Naive thymus-derived CD4-positive, alpha-beta T cell (primary cell): Measurements from ENCODE around the gene IP6K1. TPM values are rescaled to one million over a fixed set of nuclear protein-coding genes. Genes with fewer than 3 reads are reported as not detected.
A peak's percentile ranks its signal among the peaks of the same experiment; 100 is the strongest.
"Not testable (repeated sequence)": the region's sequence is repeated elsewhere in the genome, so short reads cannot be mapped to it uniquely, and the experiment has no call there.

Experiments
- ATAC-seq: fragments of 150-1000 bp; cut with Tn5 transposase; 2 replicates; pipeline ENCODE4 v1.10.0; 2021; ENCODE audit warnings: mild to moderate bottlenecking, moderate library complexity
- CTCF ChIA-PET: fragments of 350-600 bp; sonication (Branson Sonifier 250); formaldehyde crosslinking; loops from one replicate; lab custom pipeline; 2021; ENCODE audit warnings: antibody characterized with exemption; lab: Charles Lee
- POLR2A ChIA-PET: fragments of 350-600 bp; sonication (Branson Sonifier 250); formaldehyde crosslinking; loops from one replicate; lab custom pipeline; 2021; ENCODE audit warnings: antibody characterized with exemption, inconsistent platforms; lab: Charles Lee
- DNase-seq, 9 donors: peaks; one replicate each; pipeline versions ENCODE4 v3.0.0 to v3.0.0-alpha.2; 2020 to 2022; ENCODE audit warnings: mixed read lengths in 1 of 9
- H3K27ac ChIP-seq: one replicate; pipeline ENCODE4 v1.7.0; 2013; ENCODE audit warnings: mild to moderate bottlenecking, low read depth, low read length, moderate library complexity
- H3K27me3 ChIP-seq, 2 donors: one replicate each; pipeline ENCODE4 v1.7.0; 2013; ENCODE audit warnings: low read length in 2 of 2, mild to moderate bottlenecking in 2 of 2, moderate library complexity in 2 of 2; ENCODE audit not compliant: control insufficient read depth in 2 of 2, insufficient read depth in 2 of 2
- H3K36me3 ChIP-seq, 3 experiments: 1 replicate in 2 of 3; 2 replicates in 1 of 3; pipeline ENCODE4 v1.7.0; 2013; ENCODE audit warnings: low read length in 3 of 3, mild to moderate bottlenecking in 3 of 3, moderate library complexity in 1 of 3; ENCODE audit not compliant: insufficient read depth in 3 of 3, control insufficient read depth in 2 of 3
- H3K4me1 ChIP-seq, 2 donors: one replicate each; pipeline ENCODE4 v1.7.0; 2013; ENCODE audit warnings: low read length in 2 of 2, mild to moderate bottlenecking in 2 of 2, moderate library complexity in 1 of 2; ENCODE audit not compliant: control insufficient read depth in 2 of 2, insufficient read depth in 2 of 2
- H3K4me3 ChIP-seq: 2 replicates; pipeline ENCODE4 v1.7.0; 2013; ENCODE audit warnings: mild to moderate bottlenecking, low read length
- H3K9me3 ChIP-seq, 3 experiments: 1 replicate in 2 of 3; 2 replicates in 1 of 3; pipeline ENCODE4 v1.7.0; 2013; ENCODE audit warnings: low read length in 3 of 3; ENCODE audit not compliant: control insufficient read depth in 2 of 3
- H3K27ac Mint-ChIP-seq, 9 donors: one replicate each; pipeline ENCODE4 v1.8.0; 2020 to 2022; ENCODE audit warnings: mixed read lengths in 9 of 9, mild to moderate bottlenecking in 8 of 9, moderate library complexity in 5 of 9, inconsistent platforms in 2 of 9
- H3K27me3 Mint-ChIP-seq, 5 donors: one replicate each; pipeline ENCODE4 v1.8.0; 2021 to 2022; ENCODE audit warnings: mixed read lengths in 5 of 5, mild to moderate bottlenecking in 1 of 5
- H3K36me3 Mint-ChIP-seq, 5 donors: one replicate each; pipeline ENCODE4 v1.8.0; 2020 to 2022; ENCODE audit warnings: mixed read lengths in 5 of 5, mild to moderate bottlenecking in 3 of 5, inconsistent platforms in 1 of 5
- H3K4me1 Mint-ChIP-seq, 7 donors: one replicate each; pipeline ENCODE4 v1.8.0; 2020 to 2022; ENCODE audit warnings: mixed read lengths in 7 of 7, mild to moderate bottlenecking in 3 of 7, inconsistent platforms in 1 of 7
- H3K4me3 Mint-ChIP-seq, 10 donors: one replicate each; pipeline ENCODE4 v1.8.0; 2020 to 2022; ENCODE audit warnings: mild to moderate bottlenecking in 10 of 10, mixed read lengths in 10 of 10, moderate library complexity in 6 of 10, inconsistent platforms in 2 of 10
- H3K9me3 Mint-ChIP-seq, 11 donors: one replicate each; pipeline ENCODE4 v1.8.0; 2020 to 2022; ENCODE audit warnings: mixed read lengths in 11 of 11, mild to moderate bottlenecking in 4 of 11, inconsistent platforms in 1 of 11, moderate library complexity in 1 of 11
- intact Hi-C, 2 donors: fragments of 100-400 bp; cut with micrococcal nuclease; formaldehyde crosslinking; loops; one replicate each; pipeline ENCODE4 v1.15.1; 2023
- polyA plus RNA-seq, 2 donors: library from polyadenylated mRNA; unstranded; fragments of 300-500 nt; fragmentation: Illumina TruSeq; gene quantifications; one replicate each; pipeline ENCODE4 v1.2.3, GENCODE V29; 2021
- total RNA-seq, 6 experiments: library from RNA in 5 of 6; stranded (reverse) in 5 of 6; gene quantifications; 1 replicate in 5 of 6; 2 replicates in 1 of 6; pipeline ENCODE4 v1.2.3 and lab custom pipeline; 2021 to 2026

IP6K1 gene
- total and polyA plus RNA-seq, 7 experiments from 2014 or later: 18.4 to 57.0 (median 45.4) TPM

- ATAC-seq, H3K9me3 ChIP-seq, intact Hi-C loops, H3K27ac ChIP-seq, H3K27me3 ChIP-seq, H3K4me3 Mint-ChIP-seq, H3K27me3 Mint-ChIP-seq, H3K9me3 Mint-ChIP-seq, POLR2A ChIA-PET, H3K4me3 ChIP-seq, H3K36me3 Mint-ChIP-seq, DNase-seq, H3K4me1 ChIP-seq: not testable (repeated sequence)
- peak overlapping the region in 1 of 9 donors; percentile 12 for H3K27ac Mint-ChIP-seq
- H3K4me1 Mint-ChIP-seq: peaks cover 15 to 37% (median 35%) of the 10 kb centered on the region in 7 donors
- CTCF ChIA-PET: interaction anchor here (1.0 kb wide), 1 partner anchor 155 kb away, joined by 3 read pairs; no protein-coding TSS in a partner anchor
- peaks cover 0 to 28% (median 0%) of the 10 kb centered on the region in 3 experiments for H3K36me3 ChIP-seq
Measured at GRCh38 chr3:49694409-49695070, 91.8 kb downstream of the IP6K1 start.

- H3K27me3 ChIP-seq, H3K27me3 Mint-ChIP-seq, H3K9me3 Mint-ChIP-seq, ATAC-seq, POLR2A ChIA-PET, CTCF ChIA-PET, H3K36me3 Mint-ChIP-seq, H3K36me3 ChIP-seq, H3K4me3 ChIP-seq, DNase-seq, H3K27ac ChIP-seq, H3K9me3 ChIP-seq, intact Hi-C loops: not testable (repeated sequence)
- H3K4me1 Mint-ChIP-seq: peaks cover 20 to 52% (median 43%) of the 10 kb centered on the region in 7 donors
- H3K4me3 Mint-ChIP-seq: peak overlapping the region in 9 of 10 donors; percentile 17 to 99 (median 95)
- peak overlapping the region in 1 of 9 donors; percentile 10 for H3K27ac Mint-ChIP-seq
- peaks cover 6 to 13% of the 10 kb centered on the region in 2 donors for H3K4me1 ChIP-seq
Measured at GRCh38 chr3:49691481-49691880, 94.9 kb downstream of the IP6K1 start.

- H3K4me3 ChIP-seq, H3K9me3 ChIP-seq, DNase-seq, H3K27ac ChIP-seq, H3K27me3 Mint-ChIP-seq, ATAC-seq, CTCF ChIA-PET, intact Hi-C loops, H3K27me3 ChIP-seq, H3K36me3 ChIP-seq, H3K36me3 Mint-ChIP-seq, H3K9me3 Mint-ChIP-seq: not testable (repeated sequence)
- H3K4me1 ChIP-seq: peaks cover 6 to 13% of the 10 kb centered on the region in 2 donors
- peak overlapping the region in 4 of 9 donors; percentile 10 to 92 (median 32) for H3K27ac Mint-ChIP-seq
- POLR2A ChIA-PET: interaction anchor here (0.7 kb wide), 1 partner anchor 14 kb away, joined by 4 read pairs; no protein-coding TSS in a partner anchor
- H3K4me1 Mint-ChIP-seq: peaks cover 20 to 52% (median 43%) of the 10 kb centered on the region in 7 donors
- peak overlapping the region; percentile 84 to 99 (median 96) for H3K4me3 Mint-ChIP-seq
Measured at GRCh38 chr3:49690856-49691255, 95.5 kb downstream of the IP6K1 start.

- CTCF ChIA-PET, ATAC-seq, DNase-seq, H3K27me3 ChIP-seq, H3K36me3 Mint-ChIP-seq, H3K27me3 Mint-ChIP-seq, H3K9me3 Mint-ChIP-seq, H3K36me3 ChIP-seq, H3K9me3 ChIP-seq: not testable (repeated sequence)
- Histone ChIP-seq H3K27ac (peak overlapping the region; percentile 82), H3K4me1 (peaks cover 6 to 13% of the 10 kb centered on the region in 2 donors), H3K4me3 (peak overlapping the region; percentile 97)
- peak overlapping the region; percentile 87 to 99 (median 95) for H3K27ac Mint-ChIP-seq
- POLR2A ChIA-PET: interaction anchor here (0.6 to 1.3 kb wide), 3 partner anchors 13 to 33 kb away, joined by 3 to 5 read pairs (median 4); no protein-coding TSS in a partner anchor
- H3K4me3 Mint-ChIP-seq: peak overlapping the region; percentile 84 to 99 (median 96)
- intact Hi-C loops: loop anchor here (1.0 to 5.0 kb wide), 5 partner anchors 16 to 239 kb away; partner anchors contain the start of genes APEH (in 2 of the 2), AMIGO3 (in 1 of the 2), GMPPB (in 1 of the 2) and MON1A (in 1 of the 2)
- peaks cover 20 to 56% (median 43%) of the 10 kb centered on the region in 7 donors for H3K4me1 Mint-ChIP-seq
Measured at GRCh38 chr3:49689908-49690624, 96.3 kb downstream of the IP6K1 start.

- Histone ChIP-seq H3K9me3 (no peaks in the 10 kb centered on the region), H3K27me3 (no peaks in the 10 kb centered on the region), H3K4me1 (peaks cover 6 to 13% of the 10 kb centered on the region in 2 donors), H3K27ac (peak within 1 kb of the TSS; percentile 82), H3K4me3 (peak within 1 kb of the TSS; percentile 97), H3K36me3 (peaks cover 0 to 6% (median 0%) of the 10 kb centered on the region in 3 experiments)
- ATAC-seq (peak; percentile 91), DNase-seq (peak; percentile 89 to 96 (median 93))
- H3K27ac Mint-ChIP-seq: peak within 1 kb of the TSS; percentile 87 to 99 (median 95)
- peak within 1 kb of the TSS; percentile 84 to 99 (median 96) for H3K4me3 Mint-ChIP-seq
- intact Hi-C loops: loop anchor here (1.0 to 5.0 kb wide), 5 partner anchors 15 to 240 kb away; partner anchors contain the start of genes APEH (in 2 of the 2), AMIGO3 (in 1 of the 2), GMPPB (in 1 of the 2) and MON1A (in 1 of the 2)
- peaks cover 0 to 5% (median 0%) of the 10 kb centered on the region in 5 donors for H3K27me3 Mint-ChIP-seq
- POLR2A ChIA-PET: interaction anchor here (0.6 to 1.3 kb wide), 4 partner anchors 11 to 677 kb away, joined by 3 to 5 read pairs (median 4); no protein-coding TSS in a partner anchor
- CTCF ChIA-PET: no interaction called here
- H3K4me1 Mint-ChIP-seq: peaks cover 20 to 54% (median 41%) of the 10 kb centered on the region in 7 donors
- peaks cover 0 to 5% (median 0%) of the 10 kb centered on the region in 11 donors for H3K9me3 Mint-ChIP-seq
- no peaks in the 10 kb centered on the region for H3K36me3 Mint-ChIP-seq
Measured at GRCh38 chr3:49689046-49689907, 97.1 kb downstream of the IP6K1 start, which contains the start of the genes MST1 and RNF123. TSS of gene MST1 (minus strand) at chr3:49689474. CDS start at chr3:49688691, 783 bp downstream. TSS of gene RNF123 (plus strand) at chr3:49689557. CDS start at chr3:49691166, 1,609 bp downstream.
